Measurements from ENCODE around the gene PUSL1. TPM values are rescaled to one million over a fixed set of nuclear protein-coding genes. Genes with fewer than 3 reads are reported as not detected.

PUSL1 gene
- total and polyA plus RNA-seq, 2 donors (not counting 1 experiment from before 2014, with no cell fraction given) = 15.7 to 25.8 TPM

- H3K4me3 ChIP-seq (ENCODE audit: control extremely low read depth in 1 of 5, extremely low read depth in 1 of 5, insufficient read depth in 1 of 5, low read depth in 2 of 5, low read length in 4 of 5) = no peak overlapping the region
- H3K4me2 ChIP-seq (replicated peaks; ENCODE audit: low read depth, low read length, poor library complexity, severe bottlenecking) = no peak overlapping the region
- Mint-ChIP-seq H3K27ac (no peak overlapping the region), H3K9me3 (ENCODE audit: insufficient read depth) (no peaks in the 10 kb centered on the region), H3K4me1 (peaks cover 16% of the 10 kb centered on the region), H3K4me3 (no peak overlapping the region), H3K27me3 (no peaks in the 10 kb centered on the region)
- no peak overlapping the region for H3K9ac ChIP-seq (ENCODE audit: low read length)
- H3K27ac ChIP-seq (ENCODE audit: low read length in 2 of 2) = no peak overlapping the region
- peaks cover 0 to 62% of the 10 kb centered on the region in 2 experiments for H3K36me3 ChIP-seq (replicated peaks in 1 of 2; ENCODE audit: control extremely low read depth in 1 of 2, control insufficient read depth in 1 of 2, extremely low read depth in 1 of 2, insufficient read depth in 2 of 2, low read length in 1 of 2)
- peaks cover 0 to 4% of the 10 kb centered on the region in 2 donors for H3K4me1 ChIP-seq (ENCODE audit: control insufficient read depth in 2 of 2, insufficient read depth in 2 of 2, low read length in 2 of 2)
- TF ChIP-seq CTCF (IDR thresholded peaks at IDR 0.05) = no peak
- no peak for TF ChIP-seq EZH2 (IDR thresholded peaks at IDR 0.05; ENCODE audit: borderline replicate concordance, insufficient read depth, low read depth, low read length, poor library complexity, severe bottlenecking)
- 98% methylated on average over 22 of the region's 22 CpGs for WGBS (ENCODE audit: insufficient coverage)
- no peak for ATAC-seq (ENCODE audit: low read depth)
- no peaks in the 10 kb centered on the region for H3K9me3 ChIP-seq (ENCODE audit: control extremely low read depth in 1 of 3, control insufficient read depth in 2 of 3, insufficient read depth in 1 of 3, low read length in 2 of 3)
- H4K20me1 ChIP-seq (ENCODE audit: control insufficient read depth, insufficient read depth, low read length, poor library complexity, severe bottlenecking) = peaks cover 63% of the 10 kb centered on the region
- H3K27me3 ChIP-seq (replicated peaks in 1 of 4; ENCODE audit: control extremely low read depth in 1 of 4, control insufficient read depth in 3 of 4, insufficient read depth in 4 of 4, low read length in 3 of 4) = no peaks in the 10 kb centered on the region
- ChIA-PET CTCF (no interaction called here), POLR2A (no interaction called here)
- H3K79me2 ChIP-seq (ENCODE audit: control insufficient read depth, insufficient read depth, low read length) = peaks cover 51% of the 10 kb centered on the region
- intact Hi-C loops (cut with micrococcal nuclease) = no loop called here
- no peak overlapping the region for H2AFZ ChIP-seq (ENCODE audit: insufficient read depth, low read depth, low read length, poor library complexity, severe bottlenecking)
- DNase-seq = no peak
Observed at GRCh38 chr1:1259119-1259488, 49.3 kb upstream of the PUSL1 start.

GRCh38 chr1:1259540-1259939 is 48.9 kb upstream of the PUSL1 start:
- peaks cover 0 to 62% of the 10 kb centered on the region in 2 experiments for H3K36me3 ChIP-seq (replicated peaks in 1 of 2; ENCODE audit: control extremely low read depth in 1 of 2, control insufficient read depth in 1 of 2, extremely low read depth in 1 of 2, insufficient read depth in 2 of 2, low read length in 1 of 2)
- peaks cover 0 to 4% of the 10 kb centered on the region in 2 donors for H3K4me1 ChIP-seq (ENCODE audit: control insufficient read depth in 2 of 2, insufficient read depth in 2 of 2, low read length in 2 of 2)
- no peak for TF ChIP-seq EZH2 (IDR thresholded peaks at IDR 0.05; ENCODE audit: borderline replicate concordance, insufficient read depth, low read depth, low read length, poor library complexity, severe bottlenecking)
- TF ChIP-seq CTCF (IDR thresholded peaks at IDR 0.05) = no peak
- WGBS (ENCODE audit: insufficient coverage) = 98% methylated on average over 18 of the region's 18 CpGs
- peaks cover 54% of the 10 kb centered on the region for H3K79me2 ChIP-seq (ENCODE audit: control insufficient read depth, insufficient read depth, low read length)
- H3K4me2 ChIP-seq (replicated peaks; ENCODE audit: low read depth, low read length, poor library complexity, severe bottlenecking) = no peak overlapping the region
- H2AFZ ChIP-seq (ENCODE audit: insufficient read depth, low read depth, low read length, poor library complexity, severe bottlenecking) = no peak overlapping the region
- no peaks in the 10 kb centered on the region for H3K27me3 Mint-ChIP-seq
- H3K9me3 ChIP-seq (ENCODE audit: control extremely low read depth in 1 of 3, control insufficient read depth in 2 of 3, insufficient read depth in 1 of 3, low read length in 2 of 3) = no peaks in the 10 kb centered on the region
- ATAC-seq (ENCODE audit: low read depth) (no peak), DNase-seq (no peak)
- H3K27ac Mint-ChIP-seq = no peak overlapping the region
- H3K4me1 Mint-ChIP-seq = peaks cover 16% of the 10 kb centered on the region
- H3K9me3 Mint-ChIP-seq (ENCODE audit: insufficient read depth) = no peaks in the 10 kb centered on the region
- ChIA-PET CTCF (interaction anchor here (0.8 to 1.7 kb wide), 2 partner anchors 32 to 227 kb away, joined by 3 read pairs; no protein-coding TSS in a partner anchor), POLR2A (no interaction called here)
- no peak overlapping the region for H3K4me3 Mint-ChIP-seq
- H3K4me3 ChIP-seq (ENCODE audit: control extremely low read depth in 1 of 5, extremely low read depth in 1 of 5, insufficient read depth in 1 of 5, low read depth in 2 of 5, low read length in 4 of 5) = no peak overlapping the region
- no peak overlapping the region for H3K9ac ChIP-seq (ENCODE audit: low read length)
- peaks cover 68% of the 10 kb centered on the region for H4K20me1 ChIP-seq (ENCODE audit: control insufficient read depth, insufficient read depth, low read length, poor library complexity, severe bottlenecking)
- intact Hi-C loops (cut with micrococcal nuclease) = no loop called here
- H3K27ac ChIP-seq (ENCODE audit: low read length in 2 of 2) = no peak overlapping the region
- H3K27me3 ChIP-seq (replicated peaks in 1 of 4; ENCODE audit: control extremely low read depth in 1 of 4, control insufficient read depth in 3 of 4, insufficient read depth in 4 of 4, low read length in 3 of 4) = no peaks in the 10 kb centered on the region

Data from B cell (primary cell).